T-helper 2 cell treated with Interferon-gamma antibody and Interleukin-4, amounts not matched to agents 5 μg/mL and 100 μg/mL, for 36 hours (primary cell): ENCODE results near the gene SHCBP1L.

Experiments used
- DNase-seq: peaks from one replicate; pipeline ENCODE4 v3.0.0; 2021; ENCODE audit warnings: low spot score
- H3K27ac Mint-ChIP-seq: one replicate; pipeline ENCODE4 v1.8.0; 2021; ENCODE audit warnings: mild to moderate bottlenecking, mixed read lengths
- H3K27me3 Mint-ChIP-seq: one replicate; pipeline ENCODE4 v1.8.0; 2021; ENCODE audit warnings: low read depth, mixed read lengths
- H3K36me3 Mint-ChIP-seq: one replicate; pipeline ENCODE4 v1.8.0; 2021; ENCODE audit warnings: low read depth, mixed read lengths
- H3K4me1 Mint-ChIP-seq: one replicate; pipeline ENCODE4 v1.8.0; 2021; ENCODE audit warnings: low read depth, mixed read lengths
- H3K4me3 Mint-ChIP-seq: one replicate; pipeline ENCODE4 v1.8.0; 2022; ENCODE audit warnings: mild to moderate bottlenecking, moderate library complexity, mixed read lengths
- H3K9me3 Mint-ChIP-seq: one replicate; pipeline ENCODE4 v1.8.0; 2021; ENCODE audit warnings: mixed read lengths

Gene SHCBP1L

DNA sequence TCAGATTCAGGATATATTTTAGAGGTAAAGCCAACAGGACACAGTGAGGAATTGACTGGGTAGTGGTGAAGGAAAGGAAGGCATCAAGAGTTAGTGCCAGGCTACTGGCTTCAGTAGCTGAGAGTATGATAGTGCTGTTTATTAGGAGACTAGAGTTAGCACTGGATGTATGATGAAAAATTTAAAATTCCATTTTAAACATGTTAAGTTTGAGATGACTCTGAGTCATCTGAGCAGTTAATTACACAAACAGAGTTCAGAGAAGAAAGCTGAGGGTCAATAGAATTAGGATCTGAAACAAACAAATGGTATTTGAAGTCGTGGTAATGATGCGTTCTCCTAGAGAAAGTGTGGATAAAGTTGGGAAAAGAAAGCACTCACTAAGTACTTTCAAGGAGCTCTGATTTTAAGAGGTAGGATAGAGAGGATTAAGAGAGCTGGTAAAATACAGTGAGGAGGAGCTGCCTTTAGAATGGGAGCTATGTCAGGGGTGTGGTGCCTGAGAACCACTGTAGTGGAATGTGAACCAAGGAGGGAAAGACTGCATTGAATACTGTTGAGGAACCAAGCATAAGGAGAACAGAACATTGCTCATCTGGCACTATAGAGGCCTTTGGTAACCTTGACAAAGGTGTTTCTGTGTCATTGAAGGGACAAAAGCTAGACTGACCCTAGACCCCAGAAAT lies 21.7 kb upstream of the SHCBP1L start:
- DNase-seq, result no peak
- no peak overlapping the region for H3K4me3 Mint-ChIP-seq
- peaks cover 10% of the 10 kb centered on the region for H3K27me3 Mint-ChIP-seq
- no peaks in the 10 kb centered on the region for H3K36me3 Mint-ChIP-seq
- no peaks in the 10 kb centered on the region for H3K9me3 Mint-ChIP-seq
- H3K4me1 Mint-ChIP-seq, result no peaks in the 10 kb centered on the region
- no peak overlapping the region for H3K27ac Mint-ChIP-seq

- Mint-ChIP-seq H3K4me1 (no peaks in the 10 kb centered on the region), H3K9me3 (no peaks in the 10 kb centered on the region), H3K27me3 (peaks cover 20% of the 10 kb centered on the region), H3K27ac (no peak overlapping the region), H3K4me3 (no peak overlapping the region), H3K36me3 (no peaks in the 10 kb centered on the region)
- no peak for DNase-seq
Measured at GRCh38 chr1:182972829-182973228, 19.9 kb upstream of the SHCBP1L start.

DNA sequence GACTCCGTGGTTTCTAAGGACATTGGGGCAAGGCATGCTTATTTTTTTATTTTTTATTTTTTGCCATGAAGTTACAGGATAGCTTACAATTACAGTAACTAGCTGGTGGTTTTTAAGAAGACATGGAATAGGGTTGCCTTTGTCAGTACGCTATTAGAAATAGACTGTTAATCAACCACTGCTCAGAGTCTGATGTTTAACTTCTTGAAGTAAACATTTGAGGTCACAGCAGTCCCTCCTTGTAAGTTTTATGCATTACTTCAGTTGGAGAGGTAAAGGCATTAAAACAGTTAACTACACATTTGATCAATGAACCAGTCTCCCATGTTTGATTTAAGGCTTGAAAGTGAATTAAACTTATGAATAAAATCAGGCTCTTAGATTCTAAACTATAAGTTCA lies 19.3 kb upstream of the SHCBP1L start:
- H3K27me3 Mint-ChIP-seq, result peaks cover 20% of the 10 kb centered on the region
- H3K27ac Mint-ChIP-seq, result no peak overlapping the region
- H3K36me3 Mint-ChIP-seq, result no peaks in the 10 kb centered on the region
- H3K4me1 Mint-ChIP-seq, result no peaks in the 10 kb centered on the region
- H3K9me3 Mint-ChIP-seq, result no peaks in the 10 kb centered on the region
- DNase-seq, result no peak
- no peak overlapping the region for H3K4me3 Mint-ChIP-seq

- Mint-ChIP-seq H3K27ac (no peak overlapping the region), H3K4me1 (no peaks in the 10 kb centered on the region), H3K9me3 (no peaks in the 10 kb centered on the region), H3K36me3 (no peaks in the 10 kb centered on the region), H3K4me3 (no peak overlapping the region), H3K27me3 (peaks cover 20% of the 10 kb centered on the region)
- DNase-seq, result no peak
Measured at GRCh38 chr1:182971219-182971618, 18.3 kb upstream of the SHCBP1L start.

GRCh38 chr1:182968836-182969734 lies 16.1 kb upstream of the SHCBP1L start:
- H3K36me3 Mint-ChIP-seq, result no peaks in the 10 kb centered on the region
- no peak overlapping the region for H3K4me3 Mint-ChIP-seq
- no peaks in the 10 kb centered on the region for H3K9me3 Mint-ChIP-seq
- no peaks in the 10 kb centered on the region for H3K4me1 Mint-ChIP-seq
- no peak overlapping the region for H3K27ac Mint-ChIP-seq
- DNase-seq, result no peak
- H3K27me3 Mint-ChIP-seq, result peaks cover 18% of the 10 kb centered on the region

- Mint-ChIP-seq H3K9me3 (no peaks in the 10 kb centered on the region), H3K27me3 (peaks cover 18% of the 10 kb centered on the region), H3K4me1 (no peaks in the 10 kb centered on the region), H3K4me3 (no peak overlapping the region), H3K36me3 (no peaks in the 10 kb centered on the region), H3K27ac (no peak overlapping the region)
- DNase-seq, result no peak
Measured at GRCh38 chr1:182968151-182968741, 15.3 kb upstream of the SHCBP1L start.

- Mint-ChIP-seq H3K9me3 (no peaks in the 10 kb centered on the region), H3K4me1 (peaks cover 3% of the 10 kb centered on the region), H3K4me3 (no peak overlapping the region), H3K36me3 (no peaks in the 10 kb centered on the region), H3K27ac (no peak overlapping the region), H3K27me3 (peaks cover 18% of the 10 kb centered on the region)
- no peak for DNase-seq
Measured at GRCh38 chr1:182965861-182966260, 12.9 kb upstream of the SHCBP1L start.

DNA sequence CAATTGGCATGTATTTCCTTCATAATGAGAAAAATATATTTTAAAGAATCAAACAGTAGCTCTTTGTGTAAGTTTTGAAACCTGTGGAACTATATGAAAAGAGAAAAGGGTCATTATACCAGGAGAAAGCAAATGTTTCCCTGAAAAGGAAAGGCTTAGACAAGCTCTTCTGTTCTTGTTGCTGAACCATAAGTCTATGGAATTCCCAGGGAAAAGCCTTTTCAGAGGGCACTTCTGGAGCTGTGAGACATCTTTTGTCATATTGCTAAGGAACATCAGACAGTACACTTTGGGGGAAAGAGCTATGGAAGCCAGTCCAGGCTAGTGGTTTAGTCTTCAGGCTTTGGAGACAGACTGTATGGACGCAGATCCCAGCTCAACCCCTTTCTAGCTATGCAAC lies 12.1 kb upstream of the SHCBP1L start:
- H3K4me1 Mint-ChIP-seq, result peaks cover 3% of the 10 kb centered on the region
- H3K4me3 Mint-ChIP-seq, result no peak overlapping the region
- H3K27ac Mint-ChIP-seq, result no peak overlapping the region
- no peak for DNase-seq
- H3K9me3 Mint-ChIP-seq, result no peaks in the 10 kb centered on the region
- H3K27me3 Mint-ChIP-seq, result peaks cover 18% of the 10 kb centered on the region
- H3K36me3 Mint-ChIP-seq, result no peaks in the 10 kb centered on the region

DNA sequence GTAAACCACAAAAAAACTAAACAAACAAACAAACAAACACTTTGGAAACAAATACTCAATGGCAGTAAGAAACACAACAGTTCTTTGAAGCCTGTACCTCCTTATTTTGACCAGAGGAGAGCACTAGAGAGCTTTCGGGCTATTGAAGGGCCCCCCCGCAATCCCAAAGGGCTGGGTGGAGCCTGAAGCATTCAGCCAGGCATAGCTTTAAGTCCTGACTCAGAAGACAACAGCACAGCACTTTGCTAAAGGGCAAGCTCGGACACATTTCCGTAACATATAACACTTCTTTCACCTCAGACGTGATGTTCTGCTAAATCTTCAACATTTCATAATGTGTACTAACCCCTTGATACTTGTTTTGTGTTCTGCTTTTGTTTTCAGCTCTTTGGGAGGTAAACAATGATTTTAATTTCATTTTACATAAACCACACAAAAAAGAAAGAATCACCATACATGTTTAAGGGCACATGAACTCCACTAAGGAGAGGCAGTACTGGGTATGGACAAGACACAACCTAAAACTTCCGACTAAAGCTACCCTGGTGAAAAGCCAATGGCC lies 9.7 kb upstream of the SHCBP1L start:
- no peaks in the 10 kb centered on the region for H3K9me3 Mint-ChIP-seq
- peaks cover 8% of the 10 kb centered on the region for H3K27me3 Mint-ChIP-seq
- no peaks in the 10 kb centered on the region for H3K36me3 Mint-ChIP-seq
- H3K4me3 Mint-ChIP-seq, result no peak overlapping the region
- DNase-seq, result peak; percentile 17
- no peak overlapping the region for H3K27ac Mint-ChIP-seq
- H3K4me1 Mint-ChIP-seq, result peaks cover 3% of the 10 kb centered on the region

GRCh38 chr1:182960046-182960445 lies 7.1 kb upstream of the SHCBP1L start:
- Mint-ChIP-seq H3K4me1 (peaks cover 3% of the 10 kb centered on the region), H3K9me3 (no peaks in the 10 kb centered on the region), H3K4me3 (no peak overlapping the region), H3K27ac (no peak overlapping the region), H3K36me3 (no peaks in the 10 kb centered on the region), H3K27me3 (peaks cover 12% of the 10 kb centered on the region)
- no peak for DNase-seq

DNA sequence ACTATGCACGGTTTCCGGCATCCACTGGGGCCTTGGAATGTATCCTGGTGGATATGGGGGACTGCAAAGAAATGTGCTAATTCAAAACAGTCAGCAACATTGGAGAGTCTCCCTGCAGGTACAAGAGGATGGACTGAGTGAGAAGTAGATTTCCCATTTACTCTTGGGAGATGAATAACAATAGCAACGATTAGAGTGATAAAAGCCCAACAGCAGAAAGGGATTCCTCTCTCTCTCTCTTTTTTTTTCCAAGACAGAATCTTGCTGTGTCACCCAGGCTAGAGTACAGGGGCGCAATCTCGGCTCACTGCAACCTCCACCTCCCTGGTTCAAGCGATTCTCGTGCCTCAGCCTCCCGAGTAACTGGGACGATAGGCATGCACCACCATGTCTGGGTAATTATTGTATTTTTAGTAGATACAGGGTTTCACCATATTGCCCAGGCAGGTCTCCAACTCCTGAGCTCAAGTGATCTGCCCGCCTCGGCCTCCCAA lies 5.0 kb upstream of the SHCBP1L start:
- Mint-ChIP-seq H3K4me1 (peaks cover 3% of the 10 kb centered on the region), H3K36me3 (no peaks in the 10 kb centered on the region), H3K27me3 (peaks cover 21% of the 10 kb centered on the region), H3K9me3 (no peaks in the 10 kb centered on the region), H3K27ac (no peak overlapping the region), H3K4me3 (no peak overlapping the region)
- DNase-seq, result no peak

- Mint-ChIP-seq H3K36me3 (no peaks in the 10 kb centered on the region), H3K4me3 (no peak overlapping the region), H3K4me1 (no peaks in the 10 kb centered on the region), H3K27ac (no peak overlapping the region), H3K27me3 (peaks cover 22% of the 10 kb centered on the region), H3K9me3 (no peaks in the 10 kb centered on the region)
- DNase-seq, result no peak
Measured at GRCh38 chr1:182956708-182957365, 3.9 kb upstream of the SHCBP1L start.
